Adrenal gland (tissue), 12 donors: Measurements from ENCODE around the gene TGFBR3. TPM values are rescaled to one million over a fixed set of nuclear protein-coding genes. Genes with fewer than 3 reads are reported as not detected.

Source experiments
- DNase-seq, 7 donors: peaks; one replicate each; pipeline ENCODE4 v3.0.0-alpha.2; 2019 to 2020
- H3K27ac ChIP-seq, 5 donors: fragments of 200-600 bp; sonication (generic) in 4 of 5; 1 replicate in 3 of 5; 2 replicates in 2 of 5; pipeline versions ENCODE4 v1.5.1 to v1.8.0; 2016 to 2020; ENCODE audit warnings: mild to moderate bottlenecking in 1 of 5
- H3K27me3 ChIP-seq: fragments of 200-600 bp; 2 replicates; pipeline ENCODE4 v1.8.0; 2021
- H3K36me3 ChIP-seq, 2 donors: fragments of 200-600 bp; replicated peaks in 1 of 2; 1 replicate in 1 of 2; 2 replicates in 1 of 2; pipeline versions ENCODE4 v1.5.1 to v1.8.0; 2018 to 2022
- H3K4me1 ChIP-seq, 2 donors: fragments of 200-600 bp; replicated peaks in 1 of 2; 1 replicate in 1 of 2; 2 replicates in 1 of 2; pipeline versions ENCODE4 v1.5.1 to v1.8.0; 2018 to 2021
- H3K4me3 ChIP-seq, 4 donors: fragments of 200-600 bp; sonication (generic) in 3 of 4; one replicate each; pipeline ENCODE4 v1.5.1; 2016 to 2018
- H3K9me3 ChIP-seq, 3 donors: fragments of 200-600 bp; sonication (generic) in 1 of 3; replicated peaks in 1 of 3; 1 replicate in 2 of 3; 2 replicates in 1 of 3; pipeline versions ENCODE4 v1.5.1 to v1.8.0; 2016 to 2021
- POLR2A ChIP-seq, 2 donors: fragments of 450-650 bp; IDR thresholded peaks; one replicate each; pipeline ENCODE4 v1.6.1; 2017; ENCODE audit warnings: antibody characterized with exemption in 2 of 2, mild to moderate bottlenecking in 2 of 2, moderate library complexity in 1 of 2
- WGBS, 4 donors: extraction: QIAGEN DNeasy Blood & Tissue Kit in 2 of 4; methylation state at CpG; one replicate each; pipeline versions ENCODE4 v1.1.5 to v1.1.7; 2013 to 2017; 5-methylcytosine and 5-hydroxymethylcytosine counted together
- intact Hi-C, 2 donors: fragments of 100-400 bp; cut with DNase I; formaldehyde crosslinking; loops; one replicate each; pipeline versions ENCODE4 v1.14.1 to v1.15.0; 2022 to 2023
- polyA plus RNA-seq, 3 donors: library from polyadenylated mRNA; stranded (reverse); fragments of 200-250 nt in 2 of 3; fragments of 350-450 nt in 1 of 3; fragmentation: Illumina TruSeq in 1 of 3; extraction: RNeasy Lipid Tissue Mini Kit (QIAGEN cat#74804) in 1 of 3; gene quantifications; one replicate each; pipeline ENCODE4 v1.2.3, GENCODE V29; 2013 to 2014
- total RNA-seq, 9 donors: library from RNA; depleted of rRNA in 4 of 9; stranded (reverse); fragments of >200 nt in 4 of 9; fragments of 120-200 nt in 1 of 9; fragmentation: NEBNext Ultra II Directional in 1 of 9; extraction: Animal tissue kit (Norgen Biotek cat#: 25700) in 1 of 9; gene quantifications; one replicate each; pipeline versions ENCODE4 v1.1.0 to v1.2.4, GENCODE V29; 2013 to 2023
- TF ChIP-seq, protein P1 (sequence below), 6 experiments: fragments of 450-650 bp in 4 of 6; fragments of 200-600 bp in 2 of 6; sonication (generic) in 1 of 6; IDR thresholded peaks; 1 replicate in 5 of 6; 2 replicates in 1 of 6; pipeline versions ENCODE4 v1.5.1 to v1.8.0; 2016 to 2021; ENCODE audit warnings: antibody characterized with exemption in 6 of 6, mild to moderate bottlenecking in 2 of 6, moderate library complexity in 1 of 6
- donor health status: healthy with polysubstance abuse.
- donor health status: Bipolar disorder and iron deficiency.
- donor health status: DM: yes; HTN: yes; CAD: no.
- donor health status: DM: no; HTN: no; CAD: no.
- donor health status: DM: no; HTN: no; CAD: no.
- donor health status: DM: yes; HTN: yes; CAD: no.

Gene TGFBR3
- total and polyA plus RNA-seq, 12 donors, result 13.9 to 340 (median 148) TPM

- no peak overlapping the region for H3K4me3 ChIP-seq
- intact Hi-C loops, result loop anchor here in 1 of 2 donors (10.0 kb wide), 1 partner anchor 188 kb away; the partner anchor contains the start of gene TGFBR3
- H3K36me3 ChIP-seq, result peaks cover 0 to 10% of the 10 kb centered on the region in 2 donors
- TF ChIP-seq, protein P1, sequence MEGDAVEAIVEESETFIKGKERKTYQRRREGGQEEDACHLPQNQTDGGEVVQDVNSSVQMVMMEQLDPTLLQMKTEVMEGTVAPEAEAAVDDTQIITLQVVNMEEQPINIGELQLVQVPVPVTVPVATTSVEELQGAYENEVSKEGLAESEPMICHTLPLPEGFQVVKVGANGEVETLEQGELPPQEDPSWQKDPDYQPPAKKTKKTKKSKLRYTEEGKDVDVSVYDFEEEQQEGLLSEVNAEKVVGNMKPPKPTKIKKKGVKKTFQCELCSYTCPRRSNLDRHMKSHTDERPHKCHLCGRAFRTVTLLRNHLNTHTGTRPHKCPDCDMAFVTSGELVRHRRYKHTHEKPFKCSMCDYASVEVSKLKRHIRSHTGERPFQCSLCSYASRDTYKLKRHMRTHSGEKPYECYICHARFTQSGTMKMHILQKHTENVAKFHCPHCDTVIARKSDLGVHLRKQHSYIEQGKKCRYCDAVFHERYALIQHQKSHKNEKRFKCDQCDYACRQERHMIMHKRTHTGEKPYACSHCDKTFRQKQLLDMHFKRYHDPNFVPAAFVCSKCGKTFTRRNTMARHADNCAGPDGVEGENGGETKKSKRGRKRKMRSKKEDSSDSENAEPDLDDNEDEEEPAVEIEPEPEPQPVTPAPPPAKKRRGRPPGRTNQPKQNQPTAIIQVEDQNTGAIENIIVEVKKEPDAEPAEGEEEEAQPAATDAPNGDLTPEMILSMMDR (IDR thresholded peaks at IDR 0.05), result no peak
- TF ChIP-seq POLR2A (IDR thresholded peaks at IDR 0.05), result no peak
- no peak for DNase-seq
- no peaks in the 10 kb centered on the region for H3K27me3 ChIP-seq
- WGBS, 4 donors, result 71 to 80% (median 78%) methylated on average over 2 of the region's 2 CpGs
- peak overlapping the region in 3 of 5 donors; percentile 36 to 87 (median 75) for H3K27ac ChIP-seq
- H3K9me3 ChIP-seq, result no peaks in the 10 kb centered on the region
- peaks cover 52 to 63% of the 10 kb centered on the region in 2 donors for H3K4me1 ChIP-seq
These were observed 189.6 kb downstream of the TGFBR3 start for GRCh38 chr1:91696321-91696720.

DNA sequence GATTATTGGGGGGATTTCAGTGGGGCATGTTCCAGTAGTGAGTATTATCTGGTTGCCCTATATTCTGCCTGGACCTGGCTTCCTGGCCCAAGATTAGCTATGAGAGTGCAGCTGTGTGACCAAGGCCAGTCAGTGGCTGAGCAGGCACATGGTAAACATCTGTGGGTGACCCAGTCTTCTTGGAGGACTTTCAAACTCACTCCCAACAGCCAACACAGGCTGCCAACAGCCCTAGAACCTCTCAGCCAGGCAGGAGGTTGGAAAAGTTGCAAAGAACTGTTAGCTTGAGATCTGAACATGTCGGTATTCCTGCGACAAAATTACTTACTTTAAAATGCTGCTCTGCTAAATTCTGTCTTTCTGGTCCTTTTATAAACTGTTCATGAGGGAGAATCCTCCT lies 192.4 kb downstream of the TGFBR3 start:
- H3K4me1 ChIP-seq, result peaks cover 50 to 62% of the 10 kb centered on the region in 2 donors
- H3K4me3 ChIP-seq, result no peak overlapping the region
- H3K36me3 ChIP-seq, result peaks cover 0 to 10% of the 10 kb centered on the region in 2 donors
- TF ChIP-seq, protein P1 (IDR thresholded peaks at IDR 0.05), result no peak
- peak in 1 of 2 donors; percentile 61 for TF ChIP-seq POLR2A (IDR thresholded peaks at IDR 0.05)
- 56 to 65% (median 62%) methylated on average over 2 of the region's 2 CpGs for WGBS, 4 donors
- no peaks in the 10 kb centered on the region for H3K27me3 ChIP-seq
- no peaks in the 10 kb centered on the region for H3K9me3 ChIP-seq
- peak overlapping the region; percentile 16 to 80 (median 66) for H3K27ac ChIP-seq
- DNase-seq, result peak; percentile 72 to 89 (median 86)
- intact Hi-C loops, result loop anchor here in 1 of 2 donors (10.0 kb wide), 1 partner anchor 191 kb away; the partner anchor contains the start of gene TGFBR3

GRCh38 chr1:91691525-91691924 lies 194.4 kb downstream of the TGFBR3 start:
- Histone ChIP-seq H3K27me3 (no peaks in the 10 kb centered on the region), H3K9me3 (no peaks in the 10 kb centered on the region), H3K27ac (peak overlapping the region in 2 of 5 donors; percentile 40 to 89), H3K36me3 (peaks cover 0 to 10% of the 10 kb centered on the region in 2 donors), H3K4me1 (peaks cover 31 to 61% of the 10 kb centered on the region in 2 donors), H3K4me3 (no peak overlapping the region)
- DNase-seq, result no peak
- WGBS, 4 donors, result 94 to 97% (median 97%) methylated on average over 4 of the region's 4 CpGs
- TF ChIP-seq, protein P1 (IDR thresholded peaks at IDR 0.05), result no peak
- TF ChIP-seq POLR2A (IDR thresholded peaks at IDR 0.05), result no peak
- intact Hi-C loops, result loop anchor here in 1 of 2 donors (10.0 kb wide), 1 partner anchor 193 kb away; the partner anchor contains the start of gene TGFBR3

DNA sequence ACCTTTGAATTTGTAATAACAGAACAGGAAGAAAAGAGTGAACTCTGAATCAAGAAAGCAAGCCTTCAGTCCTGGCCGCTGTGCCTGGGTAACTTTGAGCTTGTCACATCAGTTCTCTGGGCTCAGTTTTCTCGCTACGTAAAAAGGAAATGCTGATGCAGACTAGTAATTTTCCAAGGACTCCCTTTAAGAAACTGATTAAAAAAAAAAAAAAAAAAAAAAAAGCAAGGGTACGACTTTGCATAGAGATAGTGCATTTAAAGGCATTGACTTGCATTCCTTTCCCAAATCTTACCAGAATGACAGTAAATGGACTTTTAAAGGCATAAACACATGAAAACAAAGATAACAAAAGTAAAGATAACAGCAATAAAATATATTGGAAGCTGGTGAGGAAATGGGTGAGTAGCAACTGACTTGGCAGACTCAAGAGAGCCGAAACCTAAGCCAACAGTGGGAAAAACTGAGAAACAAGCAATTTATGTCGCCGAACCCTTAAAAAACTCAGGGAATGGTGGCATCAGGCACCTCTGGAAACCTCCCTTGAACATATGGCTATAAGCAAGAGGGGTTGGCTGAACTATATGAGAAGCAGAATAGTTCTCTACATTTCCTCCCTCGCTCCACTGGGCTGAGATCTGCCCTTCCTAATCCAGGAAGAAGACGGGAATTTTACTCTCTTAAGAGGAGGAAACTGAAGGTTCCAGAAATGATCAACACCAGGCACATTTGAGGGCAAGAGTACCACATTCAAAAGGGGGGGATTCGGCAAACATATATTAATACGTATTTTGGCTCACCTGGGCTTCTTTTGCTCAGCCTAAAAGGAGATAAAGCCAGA lies 196.1 kb downstream of the TGFBR3 start:
- no peaks in the 10 kb centered on the region for H3K9me3 ChIP-seq
- WGBS, 4 donors, result 43 to 55% (median 47%) methylated on average over 11 of the region's 11 CpGs
- peaks cover 0 to 4% of the 10 kb centered on the region in 2 donors for H3K36me3 ChIP-seq
- intact Hi-C loops, result loop anchor here in 1 of 2 donors (10.0 kb wide), 1 partner anchor 195 kb away; the partner anchor contains the start of gene TGFBR3
- DNase-seq, result peak; percentile 53 to 85 (median 73)
- peaks cover 31 to 74% of the 10 kb centered on the region in 2 donors for H3K4me1 ChIP-seq
- H3K27me3 ChIP-seq, result no peaks in the 10 kb centered on the region
- peak overlapping the region; percentile 61 to 91 (median 89) for H3K27ac ChIP-seq
- peak in 1 of 2 donors; percentile 59 for TF ChIP-seq POLR2A (IDR thresholded peaks at IDR 0.05)
- TF ChIP-seq, protein P1 (IDR thresholded peaks at IDR 0.05), result no peak
- no peak overlapping the region for H3K4me3 ChIP-seq
